GM23248 (cell line): ENCODE results near the gene DYRK4.
"Not testable (repeated sequence)": the region's sequence is repeated elsewhere in the genome, so short reads cannot be mapped to it uniquely, and the experiment has no call there.

Experiments used
- EZH2 ChIP-seq: fragments of 200-600 bp; sonication (generic); IDR thresholded peaks from 2 replicates; pipeline ENCODE4 v1.6.1; 2018; ENCODE audit warnings: antibody characterized with exemption, mild to moderate bottlenecking; ENCODE audit not compliant: insufficient read depth, poor library complexity, severe bottlenecking
- EZH2phosphoT487 ChIP-seq: fragments of 200-600 bp; sonication (generic); IDR thresholded peaks from 2 replicates; pipeline ENCODE4 v1.6.1; 2018; ENCODE audit warnings: antibody characterized with exemption, moderate library complexity, mild to moderate bottlenecking, low read depth; ENCODE audit not compliant: insufficient read depth

- TF ChIP-seq EZH2, EZH2phosphoT487: not testable (repeated sequence)
These were observed 38.6 kb upstream of the DYRK4 start for GRCh38 chr12:4523443-4523842.
